ENCODE data around the gene PDGFC. TPM values are rescaled to one million over a fixed set of nuclear protein-coding genes. Genes with fewer than 3 reads are reported as not detected.

Gene PDGFC
- total and polyA plus RNA-seq, 2 of the 8 experiments (the other 6 are each of a cell fraction or from before 2014, with no cell fraction given), result 0.65 to 2.7 TPM

DNA sequence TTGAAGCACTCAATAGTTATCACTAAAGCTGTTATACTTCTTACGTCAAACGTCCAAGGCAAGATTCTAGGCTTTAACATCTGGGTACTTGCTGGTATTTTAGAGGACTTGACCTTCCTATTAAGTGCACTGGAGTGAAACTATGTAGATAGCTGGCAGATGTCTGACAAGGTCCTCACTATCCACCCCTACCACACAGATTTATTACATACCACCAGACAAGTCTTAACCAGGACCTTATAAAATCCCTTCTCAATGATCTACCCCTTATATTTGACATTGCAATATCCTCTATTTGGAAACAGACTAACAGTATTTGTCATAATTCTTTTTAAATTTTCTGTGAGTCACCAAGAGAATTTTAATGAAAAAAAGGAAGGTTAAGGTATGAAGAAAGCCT lies 78.8 kb downstream of the PDGFC start (continued):
- TF ChIP-seq, protein P1, sequence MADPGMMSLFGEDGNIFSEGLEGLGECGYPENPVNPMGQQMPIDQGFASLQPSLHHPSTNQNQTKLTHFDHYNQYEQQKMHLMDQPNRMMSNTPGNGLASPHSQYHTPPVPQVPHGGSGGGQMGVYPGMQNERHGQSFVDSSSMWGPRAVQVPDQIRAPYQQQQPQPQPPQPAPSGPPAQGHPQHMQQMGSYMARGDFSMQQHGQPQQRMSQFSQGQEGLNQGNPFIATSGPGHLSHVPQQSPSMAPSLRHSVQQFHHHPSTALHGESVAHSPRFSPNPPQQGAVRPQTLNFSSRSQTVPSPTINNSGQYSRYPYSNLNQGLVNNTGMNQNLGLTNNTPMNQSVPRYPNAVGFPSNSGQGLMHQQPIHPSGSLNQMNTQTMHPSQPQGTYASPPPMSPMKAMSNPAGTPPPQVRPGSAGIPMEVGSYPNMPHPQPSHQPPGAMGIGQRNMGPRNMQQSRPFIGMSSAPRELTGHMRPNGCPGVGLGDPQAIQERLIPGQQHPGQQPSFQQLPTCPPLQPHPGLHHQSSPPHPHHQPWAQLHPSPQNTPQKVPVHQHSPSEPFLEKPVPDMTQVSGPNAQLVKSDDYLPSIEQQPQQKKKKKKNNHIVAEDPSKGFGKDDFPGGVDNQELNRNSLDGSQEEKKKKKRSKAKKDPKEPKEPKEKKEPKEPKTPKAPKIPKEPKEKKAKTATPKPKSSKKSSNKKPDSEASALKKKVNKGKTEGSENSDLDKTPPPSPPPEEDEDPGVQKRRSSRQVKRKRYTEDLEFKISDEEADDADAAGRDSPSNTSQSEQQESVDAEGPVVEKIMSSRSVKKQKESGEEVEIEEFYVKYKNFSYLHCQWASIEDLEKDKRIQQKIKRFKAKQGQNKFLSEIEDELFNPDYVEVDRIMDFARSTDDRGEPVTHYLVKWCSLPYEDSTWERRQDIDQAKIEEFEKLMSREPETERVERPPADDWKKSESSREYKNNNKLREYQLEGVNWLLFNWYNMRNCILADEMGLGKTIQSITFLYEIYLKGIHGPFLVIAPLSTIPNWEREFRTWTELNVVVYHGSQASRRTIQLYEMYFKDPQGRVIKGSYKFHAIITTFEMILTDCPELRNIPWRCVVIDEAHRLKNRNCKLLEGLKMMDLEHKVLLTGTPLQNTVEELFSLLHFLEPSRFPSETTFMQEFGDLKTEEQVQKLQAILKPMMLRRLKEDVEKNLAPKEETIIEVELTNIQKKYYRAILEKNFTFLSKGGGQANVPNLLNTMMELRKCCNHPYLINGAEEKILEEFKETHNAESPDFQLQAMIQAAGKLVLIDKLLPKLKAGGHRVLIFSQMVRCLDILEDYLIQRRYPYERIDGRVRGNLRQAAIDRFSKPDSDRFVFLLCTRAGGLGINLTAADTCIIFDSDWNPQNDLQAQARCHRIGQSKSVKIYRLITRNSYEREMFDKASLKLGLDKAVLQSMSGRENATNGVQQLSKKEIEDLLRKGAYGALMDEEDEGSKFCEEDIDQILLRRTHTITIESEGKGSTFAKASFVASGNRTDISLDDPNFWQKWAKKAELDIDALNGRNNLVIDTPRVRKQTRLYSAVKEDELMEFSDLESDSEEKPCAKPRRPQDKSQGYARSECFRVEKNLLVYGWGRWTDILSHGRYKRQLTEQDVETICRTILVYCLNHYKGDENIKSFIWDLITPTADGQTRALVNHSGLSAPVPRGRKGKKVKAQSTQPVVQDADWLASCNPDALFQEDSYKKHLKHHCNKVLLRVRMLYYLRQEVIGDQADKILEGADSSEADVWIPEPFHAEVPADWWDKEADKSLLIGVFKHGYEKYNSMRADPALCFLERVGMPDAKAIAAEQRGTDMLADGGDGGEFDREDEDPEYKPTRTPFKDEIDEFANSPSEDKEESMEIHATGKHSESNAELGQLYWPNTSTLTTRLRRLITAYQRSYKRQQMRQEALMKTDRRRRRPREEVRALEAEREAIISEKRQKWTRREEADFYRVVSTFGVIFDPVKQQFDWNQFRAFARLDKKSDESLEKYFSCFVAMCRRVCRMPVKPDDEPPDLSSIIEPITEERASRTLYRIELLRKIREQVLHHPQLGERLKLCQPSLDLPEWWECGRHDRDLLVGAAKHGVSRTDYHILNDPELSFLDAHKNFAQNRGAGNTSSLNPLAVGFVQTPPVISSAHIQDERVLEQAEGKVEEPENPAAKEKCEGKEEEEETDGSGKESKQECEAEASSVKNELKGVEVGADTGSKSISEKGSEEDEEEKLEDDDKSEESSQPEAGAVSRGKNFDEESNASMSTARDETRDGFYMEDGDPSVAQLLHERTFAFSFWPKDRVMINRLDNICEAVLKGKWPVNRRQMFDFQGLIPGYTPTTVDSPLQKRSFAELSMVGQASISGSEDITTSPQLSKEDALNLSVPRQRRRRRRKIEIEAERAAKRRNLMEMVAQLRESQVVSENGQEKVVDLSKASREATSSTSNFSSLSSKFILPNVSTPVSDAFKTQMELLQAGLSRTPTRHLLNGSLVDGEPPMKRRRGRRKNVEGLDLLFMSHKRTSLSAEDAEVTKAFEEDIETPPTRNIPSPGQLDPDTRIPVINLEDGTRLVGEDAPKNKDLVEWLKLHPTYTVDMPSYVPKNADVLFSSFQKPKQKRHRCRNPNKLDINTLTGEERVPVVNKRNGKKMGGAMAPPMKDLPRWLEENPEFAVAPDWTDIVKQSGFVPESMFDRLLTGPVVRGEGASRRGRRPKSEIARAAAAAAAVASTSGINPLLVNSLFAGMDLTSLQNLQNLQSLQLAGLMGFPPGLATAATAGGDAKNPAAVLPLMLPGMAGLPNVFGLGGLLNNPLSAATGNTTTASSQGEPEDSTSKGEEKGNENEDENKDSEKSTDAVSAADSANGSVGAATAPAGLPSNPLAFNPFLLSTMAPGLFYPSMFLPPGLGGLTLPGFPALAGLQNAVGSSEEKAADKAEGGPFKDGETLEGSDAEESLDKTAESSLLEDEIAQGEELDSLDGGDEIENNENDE (IDR thresholded peaks at IDR 0.05; ENCODE audit: insufficient replicate concordance, low read length), result no peak
- no peak for TF ChIP-seq BRCA1 (IDR thresholded peaks at IDR 0.05; ENCODE audit: low read depth, low read length)
- TF ChIP-seq KDM1A (IDR thresholded peaks at IDR 0.05; ENCODE audit: borderline replicate concordance, low read length), result no peak
- no peak for TF ChIP-seq SIX5 (IDR thresholded peaks at IDR 0.05; ENCODE audit: low read depth, low read length)
- no peak for TF ChIP-seq HDAC6 (IDR thresholded peaks at IDR 0.05; ENCODE audit: low read depth, low read length)
- no peak for TF ChIP-seq SP1 (IDR thresholded peaks at IDR 0.05; ENCODE audit: low read depth, low read length)
- TF ChIP-seq, protein P2, sequence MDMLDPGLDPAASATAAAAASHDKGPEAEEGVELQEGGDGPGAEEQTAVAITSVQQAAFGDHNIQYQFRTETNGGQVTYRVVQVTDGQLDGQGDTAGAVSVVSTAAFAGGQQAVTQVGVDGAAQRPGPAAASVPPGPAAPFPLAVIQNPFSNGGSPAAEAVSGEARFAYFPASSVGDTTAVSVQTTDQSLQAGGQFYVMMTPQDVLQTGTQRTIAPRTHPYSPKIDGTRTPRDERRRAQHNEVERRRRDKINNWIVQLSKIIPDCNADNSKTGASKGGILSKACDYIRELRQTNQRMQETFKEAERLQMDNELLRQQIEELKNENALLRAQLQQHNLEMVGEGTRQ (IDR thresholded peaks at IDR 0.05; ENCODE audit: low read length), result no peak
- no peak for TF ChIP-seq ASH2L (IDR thresholded peaks at IDR 0.05; ENCODE audit: low read length)
- no peak for TF ChIP-seq TEAD4 (IDR thresholded peaks at IDR 0.05; ENCODE audit: low read depth, low read length)
- TF ChIP-seq CBX5 (IDR thresholded peaks at IDR 0.05; ENCODE audit: low read depth, low read length), result no peak
- no peak for TF ChIP-seq TAF1 (IDR thresholded peaks at IDR 0.05; ENCODE audit: low read depth, low read length)
